GM21526 (cell line): ENCODE data around the gene KIFC1.

Experiments
- ATAC-seq: cut with Tn5 transposase; IDR thresholded peaks from one replicate; pipeline ENCODE4 v1.9.1; 2021; ENCODE audit warnings: moderate library complexity; ENCODE audit not compliant: unreplicated experiment, low FRiP score

KIFC1 gene

DNA sequence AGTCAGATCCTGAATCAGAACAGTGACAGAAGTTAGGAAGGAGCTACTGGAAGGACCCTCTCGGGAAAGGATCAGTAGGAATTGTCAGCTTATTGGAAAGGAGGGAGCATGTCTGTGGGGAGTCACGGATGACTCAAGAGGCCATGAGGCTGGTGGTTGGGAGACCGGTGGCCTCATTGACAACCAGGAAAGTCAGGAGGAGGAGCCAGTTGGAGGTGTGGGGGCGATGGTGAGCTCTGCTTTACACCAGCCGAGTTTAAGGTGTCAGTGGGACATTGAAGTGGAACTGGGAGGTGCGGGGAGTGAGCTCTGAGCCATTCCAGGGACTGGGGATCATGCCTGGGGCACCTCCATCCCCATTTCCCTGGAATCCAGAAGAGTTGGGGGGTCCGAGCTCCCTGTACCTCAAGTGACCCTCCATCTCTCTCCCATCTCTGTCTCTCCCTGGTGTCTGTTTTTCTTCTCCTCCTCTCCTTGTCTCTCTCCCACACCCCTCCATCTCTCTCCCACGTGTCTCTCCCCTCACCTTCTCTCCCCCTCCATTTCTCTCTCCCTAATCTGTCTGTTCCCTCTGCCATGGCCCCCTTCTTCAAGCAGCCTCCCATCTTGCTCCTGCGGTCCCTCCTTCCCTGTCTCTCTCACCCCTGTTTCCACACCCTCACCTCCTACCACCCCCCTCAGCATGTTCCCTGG is 48.5 kb downstream of the KIFC1 start:
- no peak for ATAC-seq

DNA sequence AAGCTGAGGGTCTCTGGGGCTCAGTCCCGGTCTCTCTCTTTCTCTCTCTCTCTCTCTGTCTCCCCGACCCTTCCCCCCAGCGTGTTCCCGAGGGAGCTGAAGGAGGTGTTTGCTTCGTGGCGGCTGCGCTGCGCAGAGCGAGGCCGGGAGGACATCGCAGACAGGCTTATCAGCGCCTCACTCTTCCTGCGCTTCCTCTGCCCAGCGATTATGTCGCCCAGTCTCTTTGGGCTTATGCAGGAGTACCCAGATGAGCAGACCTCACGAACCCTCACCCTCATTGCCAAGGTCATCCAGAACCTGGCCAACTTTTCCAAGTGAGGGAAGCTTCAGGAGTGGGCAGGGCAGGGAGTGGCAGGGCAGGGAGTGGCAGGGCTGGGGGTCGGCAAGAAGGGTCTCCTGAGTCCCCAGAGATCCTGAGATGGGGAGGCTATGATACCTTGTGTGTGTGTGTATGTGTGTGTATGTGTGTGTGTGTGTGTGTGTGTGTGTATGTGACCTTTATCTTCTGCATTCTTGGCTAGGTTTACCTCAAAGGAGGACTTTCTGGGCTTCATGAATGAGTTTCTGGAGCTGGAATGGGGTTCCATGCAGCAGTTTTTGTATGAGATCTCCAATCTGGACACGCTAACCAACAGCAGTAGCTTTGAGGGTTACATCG is 49.2 kb downstream of the KIFC1 start:
- ATAC-seq, result no peak

- no peak for ATAC-seq
Measured at GRCh38 chr6:33441457-33441856, 49.8 kb downstream of the KIFC1 start.

GRCh38 chr6:33442283-33442682 is 50.7 kb downstream of the KIFC1 start:
- no peak for ATAC-seq

DNA sequence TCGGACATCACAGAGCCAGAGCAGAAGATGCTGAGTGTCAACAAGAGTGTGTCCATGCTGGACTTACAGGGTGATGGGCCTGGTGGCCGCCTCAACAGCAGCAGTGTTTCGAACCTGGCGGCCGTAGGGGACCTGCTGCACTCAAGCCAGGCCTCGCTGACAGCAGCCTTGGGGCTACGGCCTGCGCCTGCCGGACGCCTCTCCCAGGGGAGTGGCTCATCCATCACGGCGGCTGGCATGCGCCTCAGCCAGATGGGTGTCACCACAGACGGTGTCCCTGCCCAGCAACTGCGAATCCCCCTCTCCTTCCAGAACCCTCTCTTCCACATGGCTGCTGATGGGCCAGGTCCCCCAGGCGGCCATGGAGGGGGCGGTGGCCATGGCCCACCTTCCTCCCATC is 51.4 kb downstream of the KIFC1 start:
- no peak for ATAC-seq

DNA sequence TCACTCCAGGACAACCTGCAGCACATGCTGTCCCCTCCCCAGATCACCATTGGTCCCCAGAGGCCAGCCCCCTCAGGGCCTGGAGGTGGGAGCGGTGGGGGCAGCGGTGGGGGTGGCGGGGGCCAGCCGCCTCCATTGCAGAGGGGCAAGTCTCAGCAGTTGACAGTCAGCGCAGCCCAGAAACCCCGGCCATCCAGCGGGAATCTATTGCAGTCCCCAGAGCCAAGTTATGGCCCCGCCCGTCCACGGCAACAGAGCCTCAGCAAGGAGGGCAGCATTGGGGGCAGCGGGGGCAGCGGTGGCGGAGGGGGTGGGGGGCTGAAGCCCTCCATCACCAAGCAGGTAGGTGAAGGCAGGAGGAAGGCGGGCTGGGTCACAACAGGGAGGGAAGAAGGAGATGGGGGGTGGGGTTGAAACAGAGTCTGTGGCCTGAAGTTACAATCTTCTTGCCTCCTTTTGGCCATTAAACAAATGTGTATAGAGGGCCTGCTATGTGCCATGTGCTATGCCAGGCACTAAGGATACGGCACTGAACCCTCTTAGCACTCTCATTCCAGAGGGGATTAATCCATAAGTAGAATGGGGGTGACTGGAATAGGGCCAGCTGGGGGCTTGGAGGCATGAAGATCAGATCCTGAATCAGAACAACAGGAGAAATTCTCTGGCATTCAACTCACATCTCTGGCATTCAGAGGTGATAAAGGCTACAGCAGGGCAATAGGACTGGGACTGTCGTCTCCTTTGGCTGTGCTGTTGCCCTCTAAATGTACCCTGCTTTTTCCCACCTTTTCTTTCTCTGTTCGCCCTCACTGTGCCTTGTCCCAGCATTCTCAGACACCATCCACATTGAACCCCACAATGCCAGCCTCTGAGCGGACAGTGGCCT is 52.2 kb downstream of the KIFC1 start:
- no peak for ATAC-seq

DNA sequence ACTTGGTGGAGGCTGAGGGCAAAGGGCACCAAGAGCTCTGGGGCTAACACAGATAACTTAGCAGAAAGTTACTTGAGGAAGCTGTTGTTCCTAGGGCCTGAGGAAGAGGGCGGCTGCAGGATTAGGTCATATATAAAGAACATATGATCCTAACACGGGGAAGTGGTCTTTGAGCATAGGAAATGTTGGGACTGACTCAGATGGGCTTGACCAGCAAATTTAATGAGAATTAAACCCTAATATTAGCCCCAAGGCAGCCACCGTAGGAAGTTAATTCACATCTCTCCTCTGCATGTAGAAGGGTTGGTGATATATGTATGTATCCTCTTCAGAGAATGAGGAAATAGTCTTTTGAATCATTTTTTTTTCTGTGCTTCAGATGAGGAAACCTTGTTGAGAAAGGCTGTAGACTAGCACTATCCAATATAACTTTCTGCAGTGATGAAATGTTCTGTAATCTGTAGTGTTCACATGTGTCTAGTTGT is 53.5 kb downstream of the KIFC1 start:
- ATAC-seq, result no peak

DNA sequence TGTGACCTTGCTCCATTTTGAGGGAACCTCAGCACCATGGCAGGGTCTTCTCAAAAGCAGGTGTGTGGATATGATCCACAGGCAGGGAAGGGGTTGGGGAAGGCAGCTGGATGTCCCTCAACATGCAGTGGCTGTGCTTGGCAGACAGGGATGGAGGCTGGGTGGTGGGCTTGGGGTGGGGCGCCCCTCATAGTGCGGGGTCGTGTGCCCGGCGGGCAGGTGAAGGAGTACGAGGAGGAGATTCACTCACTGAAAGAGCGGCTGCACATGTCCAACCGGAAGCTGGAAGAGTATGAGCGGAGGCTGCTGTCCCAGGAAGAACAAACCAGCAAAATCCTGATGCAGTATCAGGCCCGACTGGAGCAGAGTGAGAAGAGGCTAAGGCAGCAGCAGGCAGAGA is 54.7 kb downstream of the KIFC1 start:
- ATAC-seq, result no peak

DNA sequence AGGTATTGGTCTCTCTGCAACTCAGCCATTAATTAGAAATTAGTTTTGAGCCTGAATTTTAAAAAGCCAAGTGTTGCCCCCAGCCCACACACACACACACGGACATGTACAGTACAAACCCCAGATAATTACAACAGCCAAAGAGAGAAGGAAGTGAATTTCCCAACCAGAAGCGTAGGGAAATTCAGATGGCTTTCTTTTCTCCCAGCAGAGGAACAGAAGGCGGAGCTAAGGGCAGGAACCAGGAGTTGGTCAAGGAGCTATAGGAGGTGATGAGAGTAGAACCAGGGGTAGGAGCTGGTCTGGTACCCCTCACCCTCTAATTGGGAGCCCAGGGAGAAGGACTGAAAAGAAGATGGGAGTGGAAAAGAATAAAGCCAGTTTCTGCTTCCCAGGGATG is 58.8 kb downstream of the KIFC1 start:
- ATAC-seq, result no peak

- no peak for ATAC-seq
Measured at GRCh38 chr6:33451606-33452005, 60.0 kb downstream of the KIFC1 start.

DNA sequence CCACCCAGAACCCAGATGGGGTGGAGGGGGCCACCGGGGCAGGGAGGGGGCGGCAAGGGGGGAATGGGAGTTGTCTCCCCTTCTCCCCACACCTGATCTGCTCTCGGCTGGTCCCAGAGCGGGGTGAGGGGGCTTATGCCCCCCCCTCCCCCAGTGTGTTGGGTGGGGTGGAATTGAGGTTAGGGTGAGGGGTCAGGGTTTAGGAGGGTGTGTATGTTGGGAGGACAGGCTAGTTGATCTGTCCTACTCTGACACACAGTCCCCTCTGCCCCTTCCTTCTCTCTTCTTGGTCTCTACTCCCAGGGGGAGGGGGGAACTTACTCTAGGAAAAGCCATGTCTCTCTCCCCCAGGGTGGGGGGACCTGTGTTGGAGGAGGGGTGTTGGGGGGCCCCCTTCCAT is 60.9 kb downstream of the KIFC1 start:
- ATAC-seq, result no peak

DNA sequence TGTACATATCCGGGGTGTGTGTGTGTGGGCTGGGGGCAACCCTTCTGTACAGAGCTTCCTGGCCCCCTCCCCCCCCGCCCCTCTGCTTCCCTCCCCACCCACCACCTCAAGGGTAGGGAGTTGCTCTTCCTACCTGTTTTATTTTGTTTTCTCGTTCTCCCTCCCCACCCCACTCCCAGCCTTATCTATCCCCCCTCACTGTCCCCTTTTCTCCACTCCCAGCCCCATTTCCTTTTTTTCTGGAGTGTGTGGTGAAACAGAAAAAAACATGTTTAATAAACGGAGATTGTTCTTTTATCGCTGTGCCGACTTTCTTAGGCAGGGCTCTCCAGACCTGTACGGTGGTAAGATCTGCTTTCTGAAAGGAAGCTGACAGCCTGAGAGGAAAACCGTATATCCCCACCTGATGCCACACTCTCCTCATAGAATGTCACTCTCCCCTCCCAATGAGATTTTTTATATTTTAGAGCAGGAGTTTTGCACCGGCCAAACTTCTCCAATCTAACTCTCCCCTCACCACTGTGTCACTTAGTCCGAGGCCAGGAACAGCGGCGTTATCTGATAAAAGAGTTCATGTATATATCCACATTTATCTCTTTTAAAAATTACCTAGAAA is 61.9 kb downstream of the KIFC1 start:
- ATAC-seq, result no peak

GRCh38 chr6:33454009-33454946 is 62.7 kb downstream of the KIFC1 start, which contains the start of gene ZBTB9:
Gene ZBTB9 (plus strand): TSS chr6:33454576. CDS start chr6:33455101, 525 bp downstream.
- ATAC-seq, result peak; percentile 91

- ATAC-seq, result no peak
Measured at GRCh38 chr6:33455051-33455450, 63.4 kb downstream of the KIFC1 start.

DNA sequence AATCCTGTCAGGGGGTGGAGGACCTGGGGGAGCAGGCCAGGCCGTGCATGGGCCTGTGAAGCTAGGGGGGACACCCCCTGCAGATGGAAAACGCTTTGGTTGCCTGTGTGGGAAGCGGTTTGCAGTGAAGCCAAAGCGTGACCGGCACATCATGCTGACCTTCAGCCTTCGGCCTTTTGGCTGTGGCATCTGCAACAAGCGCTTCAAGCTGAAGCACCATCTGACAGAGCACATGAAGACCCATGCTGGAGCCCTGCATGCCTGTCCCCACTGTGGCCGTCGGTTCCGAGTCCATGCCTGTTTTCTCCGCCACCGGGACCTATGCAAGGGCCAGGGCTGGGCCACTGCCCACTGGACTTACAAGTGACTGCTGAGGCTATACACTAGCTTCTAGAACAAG is 64.5 kb downstream of the KIFC1 start:
- no peak for ATAC-seq

GRCh38 chr6:33458676-33459075 is 67.1 kb downstream of the KIFC1 start:
- no peak for ATAC-seq

DNA sequence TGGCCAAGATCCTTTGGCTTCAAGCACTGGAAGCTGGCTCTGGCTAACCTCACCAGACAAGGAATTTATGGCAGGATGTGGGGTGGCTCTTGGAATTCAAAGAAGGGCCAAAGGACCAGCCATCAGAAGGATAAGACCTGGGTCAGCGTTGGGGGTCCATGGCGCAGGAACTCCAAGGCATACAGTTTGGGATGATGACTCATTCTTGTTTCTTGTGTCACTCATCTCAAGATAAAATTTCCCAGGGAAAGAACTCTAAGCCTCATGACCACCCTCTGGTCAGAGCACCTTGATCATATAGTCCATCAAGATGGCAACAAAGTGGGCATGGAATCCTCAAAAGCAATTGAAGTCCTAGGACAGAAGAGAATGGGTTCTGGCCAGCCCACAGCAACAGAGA is 67.6 kb downstream of the KIFC1 start:
- no peak for ATAC-seq
